Keratinocyte (primary cell): ENCODE data around the gene GALNT6. TPM values are rescaled to one million over a fixed set of nuclear protein-coding genes. Genes with fewer than 3 reads are reported as not detected.
A peak's percentile ranks its signal among the peaks of the same experiment; 100 is the strongest.

Experiments used
- DNase-seq: peaks from one replicate; pipeline ENCODE4 v3.0.0-alpha.2; 2011; ENCODE audit warnings: low read depth, missing footprints, low spot score
- FAIRE-seq: peaks from 2 replicates; lab custom pipeline; 2011; peaks lifted over from hg19 to GRCh38; lab: Jason Lieb, UNC
- H2AFZ ChIP-seq: 2 replicates; pipeline ENCODE4 v1.6.0; 2012; ENCODE audit warnings: low read length, control low read depth, inconsistent platforms; ENCODE audit not compliant: control insufficient read depth
- H3K27ac ChIP-seq: 2 replicates; pipeline ENCODE4 v1.5.1; 2011; ENCODE audit warnings: low read length; ENCODE audit not compliant: control insufficient read depth, insufficient read depth
- H3K27me3 ChIP-seq: 3 replicates; pipeline ENCODE4 v1.6.0; 2011; ENCODE audit warnings: low read length; ENCODE audit not compliant: control insufficient read depth, insufficient read depth; ENCODE audit errors: extremely low read depth
- H3K36me3 ChIP-seq, 2 experiments: 2 replicates in 1 of 2; 3 replicates in 1 of 2; pipeline ENCODE4 v1.5.1; 2011; ENCODE audit warnings: low read length in 2 of 2, mild to moderate bottlenecking in 1 of 2; ENCODE audit not compliant: control insufficient read depth in 2 of 2, insufficient read depth in 2 of 2; ENCODE audit errors: extremely low read depth in 1 of 2
- H3K4me1 ChIP-seq: 3 replicates; pipeline ENCODE4 v1.5.1; 2011; ENCODE audit warnings: low read length; ENCODE audit not compliant: control insufficient read depth, insufficient read depth; ENCODE audit errors: extremely low read depth
- H3K4me2 ChIP-seq: 3 replicates; pipeline ENCODE4 v1.6.0; 2011; ENCODE audit warnings: low read depth, low read length; ENCODE audit not compliant: control insufficient read depth, insufficient read depth; ENCODE audit errors: extremely low read depth
- H3K4me3 ChIP-seq, 3 experiments: fragments of 200-600 bp in 1 of 3; sonication (generic) in 1 of 3; 2 replicates in 2 of 3; 3 replicates in 1 of 3; pipeline ENCODE4 v1.5.1; 2011 to 2016; ENCODE audit warnings: low read length in 3 of 3, mild to moderate bottlenecking in 3 of 3, control low read depth in 2 of 3, inconsistent platforms in 1 of 3, low read depth in 1 of 3, mixed read lengths in 1 of 3, mixed run types in 1 of 3, moderate library complexity in 1 of 3; ENCODE audit not compliant: control insufficient read depth in 2 of 3, insufficient read depth in 2 of 3; ENCODE audit errors: extremely low read depth in 1 of 3
- H3K79me2 ChIP-seq: 2 replicates; pipeline ENCODE4 v1.6.0; 2012; ENCODE audit warnings: low read length; ENCODE audit not compliant: control insufficient read depth, insufficient read depth
- H3K9ac ChIP-seq: 3 replicates; pipeline ENCODE4 v1.6.0; 2011; ENCODE audit warnings: low read length; ENCODE audit not compliant: control insufficient read depth, insufficient read depth; ENCODE audit errors: extremely low read depth
- H3K9me1 ChIP-seq: 3 replicates; pipeline ENCODE4 v1.6.0; 2011; ENCODE audit warnings: low read length; ENCODE audit not compliant: control insufficient read depth, insufficient read depth; ENCODE audit errors: extremely low read depth
- H3K9me3 ChIP-seq: 2 replicates; pipeline ENCODE4 v1.5.1; 2012; ENCODE audit warnings: low read depth, low read length; ENCODE audit not compliant: control insufficient read depth
- H4K20me1 ChIP-seq: 3 replicates; pipeline ENCODE4 v1.6.0; 2011; ENCODE audit warnings: low read length; ENCODE audit not compliant: control insufficient read depth, insufficient read depth; ENCODE audit errors: extremely low read depth
- CTCF ChIP-seq, 3 experiments: IDR thresholded peaks in 1 of 3; conservative IDR thresholded peaks in 1 of 3; optimal IDR thresholded peaks in 1 of 3; 2 replicates in 2 of 3; 3 replicates in 1 of 3; pipeline versions ENCODE3 to v1.5.1; 2011; ENCODE audit warnings: low read length in 3 of 3, mild to moderate bottlenecking in 3 of 3, moderate library complexity in 2 of 3, control low read depth in 1 of 3, inconsistent platforms in 1 of 3; ENCODE audit not compliant: insufficient read depth in 2 of 3; ENCODE audit errors: extremely low read depth in 1 of 3
- EZH2 ChIP-seq: IDR thresholded peaks from one replicate; pipeline ENCODE4 v1.6.1; 2012; ENCODE audit warnings: inconsistent platforms, mild to moderate bottlenecking, low read length, moderate library complexity
- dilution Hi-C: fragments of 300-500 bp; cut with MboI; formaldehyde crosslinking; loops from one replicate; pipeline ENCODE4 v1.7.0; 2020; ENCODE audit warnings: low sequenced_read_pairs; ENCODE audit not compliant: extremely low pct_ligation_motif_present
- polyA plus RNA-seq, 5 experiments: library from polyadenylated mRNA; depleted of rRNA in 3 of 5; stranded (reverse) in 3 of 5; stranded (forward) in 1 of 5; unstranded in 1 of 5; fragments of >200 nt; gene quantifications; 1 replicate in 1 of 5; 2 replicates in 3 of 5; 3 replicates in 1 of 5; pipeline versions ENCODE4 v1.2.1 to v1.2.3, GENCODE V29; 2011 to 2012; ENCODE audit warnings: missing spikeins in 2 of 5, low read depth in 1 of 5, low replicate concordance in 1 of 5

GALNT6 gene
- polyA plus RNA-seq, 1 donor (not counting 4 experiments of a cell fraction or from before 2014, with no cell fraction given), result 42.7 TPM

- no peaks in the 10 kb centered on the region for H3K9me1 ChIP-seq
- H3K27ac ChIP-seq, result no peak overlapping the region
- H3K36me3 ChIP-seq, result no peaks in the 10 kb centered on the region
- H3K9me3 ChIP-seq, result no peaks in the 10 kb centered on the region
- no peaks in the 10 kb centered on the region for H3K79me2 ChIP-seq
- FAIRE-seq (peak; percentile 57), DNase-seq (no peak)
- TF ChIP-seq CTCF (optimal IDR thresholded peaks at IDR 0.05 in 1 of 3, IDR thresholded peaks at IDR 0.05 in 1 of 3, conservative IDR thresholded peaks at IDR 0.05 in 1 of 3; ENCODE audit: extremely low read depth in 1 of 3, insufficient read depth in 2 of 3, low read length in 3 of 3) (peak; percentile 63 to 68 (median 65)), EZH2 (no peak)
- H4K20me1 ChIP-seq, result no peaks in the 10 kb centered on the region
- H3K4me2 ChIP-seq, result no peak overlapping the region
- dilution Hi-C loops, result no loop called here
- H3K4me3 ChIP-seq, result no peak overlapping the region
- peaks cover 15% of the 10 kb centered on the region for H3K27me3 ChIP-seq
- no peak overlapping the region for H2AFZ ChIP-seq
- H3K4me1 ChIP-seq, result no peaks in the 10 kb centered on the region
- no peak overlapping the region for H3K9ac ChIP-seq
Observed at GRCh38 chr12:51421266-51421884, 30.2 kb upstream of the GALNT6 start.

- no peaks in the 10 kb centered on the region for H3K9me3 ChIP-seq
- no peak overlapping the region for H2AFZ ChIP-seq
- FAIRE-seq (no peak), DNase-seq (no peak)
- dilution Hi-C loops, result no loop called here
- H3K27ac ChIP-seq, result no peak overlapping the region
- H3K9ac ChIP-seq, result no peak overlapping the region
- no peaks in the 10 kb centered on the region for H4K20me1 ChIP-seq
- no peaks in the 10 kb centered on the region for H3K36me3 ChIP-seq
- no peaks in the 10 kb centered on the region for H3K9me1 ChIP-seq
- no peak overlapping the region for H3K4me3 ChIP-seq
- H3K4me1 ChIP-seq, result no peaks in the 10 kb centered on the region
- peaks cover 2% of the 10 kb centered on the region for H3K27me3 ChIP-seq
- H3K79me2 ChIP-seq, result no peaks in the 10 kb centered on the region
- no peak overlapping the region for H3K4me2 ChIP-seq
- no peak for TF ChIP-seq CTCF (optimal IDR thresholded peaks at IDR 0.05 in 1 of 3, IDR thresholded peaks at IDR 0.05 in 1 of 3, conservative IDR thresholded peaks at IDR 0.05 in 1 of 3; ENCODE audit: extremely low read depth in 1 of 3, insufficient read depth in 2 of 3, low read length in 3 of 3)
- TF ChIP-seq EZH2, result no peak
Observed at GRCh38 chr12:51419425-51420193, 28.4 kb upstream of the GALNT6 start.
